ENCODE results near the gene MFRP. TPM values are rescaled to one million over a fixed set of nuclear protein-coding genes. Genes with fewer than 3 reads are reported as not detected.

MFRP gene
- total and polyA plus RNA-seq, 9 of the 15 experiments (the other 6 are each of a cell fraction or from before 2014, with no cell fraction given), result not detected

DNA sequence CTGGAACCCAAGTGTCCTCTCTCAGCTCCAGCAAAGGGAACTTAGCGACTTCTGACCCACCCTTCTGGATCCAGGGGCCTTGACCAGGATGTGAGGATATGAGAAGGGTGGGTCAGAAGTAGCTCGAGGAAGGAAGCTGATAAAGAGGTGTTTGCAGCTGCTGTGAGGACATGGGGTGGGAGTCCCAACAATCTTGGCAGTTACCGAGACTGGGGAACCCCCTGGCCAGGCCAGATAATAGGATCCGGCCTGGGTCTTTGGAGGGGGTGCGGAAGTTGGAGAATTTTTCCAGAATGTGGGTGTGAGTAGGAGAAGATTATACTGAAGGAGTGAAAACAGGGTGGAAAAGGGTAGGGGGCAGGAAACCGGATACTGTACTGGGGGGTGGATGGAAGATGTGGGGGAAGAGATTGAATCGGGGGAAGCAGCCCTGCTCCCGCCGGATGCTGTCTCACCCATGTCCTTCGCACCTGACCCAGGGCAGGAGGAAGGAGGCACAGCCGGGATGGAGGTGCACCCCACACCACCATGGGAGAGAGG, 26.7 kb downstream of the MFRP start (continued):
- no peak for TF ChIP-seq AFF4 (CRISPR knock-in tag; IDR thresholded peaks at IDR 0.05)
- no peak for TF ChIP-seq ZNF507 (tag; conservative IDR thresholded peaks at IDR 0.05)
- TF ChIP-seq ZFP1 (CRISPR knock-in tag; IDR thresholded peaks at IDR 0.05), result no peak
- no peak for TF ChIP-seq RBM14 (IDR thresholded peaks at IDR 0.05; ENCODE audit: borderline replicate concordance, insufficient read depth, low read depth, low read length)
- TF ChIP-seq LCOR (CRISPR knock-in tag; IDR thresholded peaks at IDR 0.05), result no peak
- no peak for TF ChIP-seq ZNF780A (CRISPR knock-in tag; IDR thresholded peaks at IDR 0.05)
- peak; percentile 49; the same call in 1 of the 2 replicates for TF ChIP-seq FOXM1 (IDR thresholded peaks at IDR 0.05; ENCODE audit: low read depth)
- TF ChIP-seq FOXM1 (CRISPR knock-in tag; IDR thresholded peaks at IDR 0.05; ENCODE audit: low read depth), result no peak
- TF ChIP-seq, protein P1, sequence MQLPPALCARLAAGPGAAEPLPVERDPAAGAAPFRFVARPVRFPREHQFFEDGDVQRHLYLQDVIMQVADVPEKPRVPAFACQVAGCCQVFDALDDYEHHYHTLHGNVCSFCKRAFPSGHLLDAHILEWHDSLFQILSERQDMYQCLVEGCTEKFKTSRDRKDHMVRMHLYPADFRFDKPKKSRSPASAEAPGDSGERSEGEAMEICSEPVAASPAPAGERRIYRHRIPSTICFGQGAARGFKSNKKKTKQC (CRISPR knock-in tag; IDR thresholded peaks at IDR 0.05), result no peak
- TF ChIP-seq ZNF12 (CRISPR knock-in tag; IDR thresholded peaks at IDR 0.05), result no peak
- no peak for TF ChIP-seq CHD7 (IDR thresholded peaks at IDR 0.05; ENCODE audit: low read depth, low read length)
- no peak for TF ChIP-seq ESRRA (IDR thresholded peaks at IDR 0.05; ENCODE audit: borderline replicate concordance, low read depth)

Data from K562 (cell line).